ENCODE results near the gene PLXNA4. TPM values are rescaled to one million over a fixed set of nuclear protein-coding genes. Genes with fewer than 3 reads are reported as not detected.

The PLXNA4 gene
- total RNA-seq, 1 experiment from 2014 or later, result 0.22 TPM

GRCh38 chr7:132115028-132115427, 461.2 kb downstream of the PLXNA4 start:
- DNase-seq (ENCODE audit: low spot score), result no peak

- DNase-seq (ENCODE audit: low spot score), result no peak
These were observed 461.9 kb downstream of the PLXNA4 start for GRCh38 chr7:132114411-132114810.

- no peak for DNase-seq (ENCODE audit: low spot score)
These were observed 462.5 kb downstream of the PLXNA4 start for GRCh38 chr7:132113536-132114371.

GRCh38 chr7:132112657-132113056, 463.6 kb downstream of the PLXNA4 start:
- no peak for DNase-seq (ENCODE audit: low spot score)

GRCh38 chr7:132112106-132112505, 464.2 kb downstream of the PLXNA4 start:
- DNase-seq (ENCODE audit: low spot score), result no peak

GRCh38 chr7:132110692-132111091, 465.6 kb downstream of the PLXNA4 start:
- no peak for DNase-seq (ENCODE audit: low spot score)

- no peak for DNase-seq (ENCODE audit: low spot score)
These were observed 466.5 kb downstream of the PLXNA4 start for GRCh38 chr7:132109769-132110168.

GRCh38 chr7:132108563-132108962, 467.7 kb downstream of the PLXNA4 start:
- no peak for DNase-seq (ENCODE audit: low spot score)

- no peak for DNase-seq (ENCODE audit: low spot score)
These were observed 469.8 kb downstream of the PLXNA4 start for GRCh38 chr7:132106491-132106890.

- no peak for DNase-seq (ENCODE audit: low spot score)
These were observed 471.2 kb downstream of the PLXNA4 start for GRCh38 chr7:132105096-132105495.

- DNase-seq (ENCODE audit: low spot score), result no peak
These were observed 472.6 kb downstream of the PLXNA4 start for GRCh38 chr7:132103718-132104117.

- DNase-seq (ENCODE audit: low spot score), result no peak
These were observed 473.3 kb downstream of the PLXNA4 start for GRCh38 chr7:132102942-132103341.

- DNase-seq (ENCODE audit: low spot score), result no peak
These were observed 473.9 kb downstream of the PLXNA4 start for GRCh38 chr7:132102391-132102790.

- DNase-seq (ENCODE audit: low spot score), result no peak
These were observed 475.3 kb downstream of the PLXNA4 start for GRCh38 chr7:132100981-132101380.

- no peak for DNase-seq (ENCODE audit: low spot score)
These were observed 475.8 kb downstream of the PLXNA4 start for GRCh38 chr7:132100483-132100882.

GRCh38 chr7:132099163-132099562, 477.1 kb downstream of the PLXNA4 start:
- no peak for DNase-seq (ENCODE audit: low spot score)

- no peak for DNase-seq (ENCODE audit: low spot score)
These were observed 477.9 kb downstream of the PLXNA4 start for GRCh38 chr7:132098327-132098726.

- DNase-seq (ENCODE audit: low spot score), result no peak
These were observed 478.6 kb downstream of the PLXNA4 start for GRCh38 chr7:132097550-132098134.

GRCh38 chr7:132095111-132095765, 481.0 kb downstream of the PLXNA4 start:
- no peak for DNase-seq (ENCODE audit: low spot score)

- no peak for DNase-seq (ENCODE audit: low spot score)
These were observed 484.2 kb downstream of the PLXNA4 start for GRCh38 chr7:132092106-132092505.

- DNase-seq (ENCODE audit: low spot score), result no peak
These were observed 484.6 kb downstream of the PLXNA4 start for GRCh38 chr7:132091706-132092105.

- no peak for DNase-seq (ENCODE audit: low spot score)
These were observed 485.8 kb downstream of the PLXNA4 start for GRCh38 chr7:132090444-132090843.

GRCh38 chr7:132089356-132089755, 486.9 kb downstream of the PLXNA4 start:
- DNase-seq (ENCODE audit: low spot score), result no peak

All from A172 (cell line).